Thymus (tissue), 11 donors: Measurements from ENCODE around the gene GNAL. TPM values are rescaled to one million over a fixed set of nuclear protein-coding genes. Genes with fewer than 3 reads are reported as not detected.
A peak's percentile ranks its signal among the peaks of the same experiment; 100 is the strongest.
"Not testable (repeated sequence)": the region's sequence is repeated elsewhere in the genome, so short reads cannot be mapped to it uniquely, and the experiment has no call there.

ENCODE experiments used
- DNase-seq, 9 donors: peaks; one replicate each; pipeline ENCODE4 v3.0.0-alpha.2; 2013; ENCODE audit warnings: low spot score in 9 of 9, low read depth in 6 of 9, missing footprints in 1 of 9
- H3K27ac ChIP-seq, 2 donors: one replicate each; pipeline ENCODE4 v1.5.1; 2013; ENCODE audit warnings: control low read depth in 1 of 2, low read depth in 1 of 2, low read length in 1 of 2, mild to moderate bottlenecking in 1 of 2, moderate library complexity in 1 of 2
- H3K27me3 ChIP-seq, 2 donors: one replicate each; pipeline ENCODE4 v1.5.1; 2013; ENCODE audit warnings: low read length in 1 of 2; ENCODE audit not compliant: control insufficient read depth in 2 of 2, insufficient read depth in 1 of 2
- H3K36me3 ChIP-seq, 2 donors: one replicate each; pipeline ENCODE4 v1.5.1; 2013; ENCODE audit warnings: low read length in 1 of 2, mild to moderate bottlenecking in 1 of 2, moderate library complexity in 1 of 2; ENCODE audit not compliant: control insufficient read depth in 2 of 2, insufficient read depth in 2 of 2
- H3K4me1 ChIP-seq, 2 donors: one replicate each; pipeline ENCODE4 v1.5.1; 2013; ENCODE audit warnings: low read length in 2 of 2; ENCODE audit not compliant: control insufficient read depth in 2 of 2, insufficient read depth in 2 of 2
- H3K4me3 ChIP-seq, 2 donors: one replicate each; pipeline ENCODE4 v1.5.1; 2013; ENCODE audit warnings: low read length in 2 of 2, control low read depth in 1 of 2, mild to moderate bottlenecking in 1 of 2
- H3K9me3 ChIP-seq, 2 donors: one replicate each; pipeline ENCODE4 v1.5.1; 2013; ENCODE audit warnings: low read length in 1 of 2, mild to moderate bottlenecking in 1 of 2; ENCODE audit not compliant: control insufficient read depth in 2 of 2, insufficient read depth in 1 of 2
- WGBS: extraction: QIAGEN DNeasy Blood & Tissue Kit; methylation state at CpG from one replicate; pipeline ENCODE4 v1.1.7; 2013; 5-methylcytosine and 5-hydroxymethylcytosine counted together
- polyA plus RNA-seq: library from polyadenylated mRNA; stranded (reverse); fragments of 200-250 nt; gene quantifications from one replicate; pipeline ENCODE4 v1.2.3, GENCODE V29; 2013
- total RNA-seq: library from RNA; stranded (reverse); fragments of 120-200 nt; gene quantifications from one replicate; pipeline ENCODE4 v1.2.4, GENCODE V29; 2013
- donor health status: healthy.

Gene GNAL
- total and polyA plus RNA-seq, 2 donors = 1.7 to 7.5 TPM

DNA sequence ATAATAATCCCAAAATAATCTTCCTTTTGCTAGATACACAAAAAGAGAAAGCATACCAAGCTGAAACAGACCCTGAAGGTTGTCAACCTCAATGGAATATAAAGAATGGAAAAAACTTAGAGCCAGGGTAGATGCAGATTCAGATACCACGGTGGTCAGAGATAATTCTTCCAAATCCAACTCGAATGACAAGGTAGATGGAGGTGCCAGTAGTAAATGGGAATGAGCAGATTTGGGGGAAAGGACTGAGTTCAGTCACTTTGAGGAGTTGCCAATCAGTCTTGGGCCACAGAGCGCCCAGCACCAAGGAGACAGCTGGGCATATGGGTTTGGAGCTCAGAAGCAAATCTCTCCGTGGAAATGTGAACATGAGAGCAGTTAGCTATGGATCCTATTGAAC, 158.7 kb downstream of the GNAL start:
- H3K27ac ChIP-seq = no peak overlapping the region
- H3K36me3 ChIP-seq = no peaks in the 10 kb centered on the region
- no peak overlapping the region for H3K4me3 ChIP-seq
- peaks cover 2 to 8% of the 10 kb centered on the region in 2 donors for H3K4me1 ChIP-seq
- 94% methylated on average over 4 of the region's 4 CpGs for WGBS
- no peak for DNase-seq
- no peaks in the 10 kb centered on the region for H3K27me3 ChIP-seq
- H3K9me3 ChIP-seq = no peaks in the 10 kb centered on the region

DNA sequence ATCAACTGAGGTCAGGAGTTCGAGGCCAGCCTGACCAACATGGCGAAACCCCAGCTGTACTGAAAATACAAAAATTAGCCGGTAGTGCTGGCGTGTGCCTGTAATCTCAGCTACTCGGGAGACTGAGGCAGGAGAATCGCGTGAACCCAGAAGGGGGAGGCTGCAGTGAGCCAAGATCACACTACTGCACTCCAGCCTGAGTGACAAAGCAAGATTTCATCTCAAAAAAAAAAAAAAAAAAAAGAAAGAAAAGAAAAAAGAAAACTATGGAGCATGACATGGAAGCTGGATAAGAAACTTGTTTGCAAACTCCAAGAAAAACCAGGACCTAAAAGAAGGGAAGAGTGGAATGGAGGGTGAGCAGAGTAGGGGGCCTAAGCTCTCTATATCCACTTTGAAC, 160.2 kb downstream of the GNAL start:
- peak overlapping the region in 1 of 2 donors; percentile 91 for H3K27ac ChIP-seq
- 96% methylated on average over 7 of the region's 7 CpGs for WGBS
- no peaks in the 10 kb centered on the region for H3K27me3 ChIP-seq
- H3K4me3 ChIP-seq = no peak overlapping the region
- no peaks in the 10 kb centered on the region for H3K36me3 ChIP-seq
- no peak for DNase-seq
- no peaks in the 10 kb centered on the region for H3K9me3 ChIP-seq
- peaks cover 11 to 12% of the 10 kb centered on the region in 2 donors for H3K4me1 ChIP-seq

DNA sequence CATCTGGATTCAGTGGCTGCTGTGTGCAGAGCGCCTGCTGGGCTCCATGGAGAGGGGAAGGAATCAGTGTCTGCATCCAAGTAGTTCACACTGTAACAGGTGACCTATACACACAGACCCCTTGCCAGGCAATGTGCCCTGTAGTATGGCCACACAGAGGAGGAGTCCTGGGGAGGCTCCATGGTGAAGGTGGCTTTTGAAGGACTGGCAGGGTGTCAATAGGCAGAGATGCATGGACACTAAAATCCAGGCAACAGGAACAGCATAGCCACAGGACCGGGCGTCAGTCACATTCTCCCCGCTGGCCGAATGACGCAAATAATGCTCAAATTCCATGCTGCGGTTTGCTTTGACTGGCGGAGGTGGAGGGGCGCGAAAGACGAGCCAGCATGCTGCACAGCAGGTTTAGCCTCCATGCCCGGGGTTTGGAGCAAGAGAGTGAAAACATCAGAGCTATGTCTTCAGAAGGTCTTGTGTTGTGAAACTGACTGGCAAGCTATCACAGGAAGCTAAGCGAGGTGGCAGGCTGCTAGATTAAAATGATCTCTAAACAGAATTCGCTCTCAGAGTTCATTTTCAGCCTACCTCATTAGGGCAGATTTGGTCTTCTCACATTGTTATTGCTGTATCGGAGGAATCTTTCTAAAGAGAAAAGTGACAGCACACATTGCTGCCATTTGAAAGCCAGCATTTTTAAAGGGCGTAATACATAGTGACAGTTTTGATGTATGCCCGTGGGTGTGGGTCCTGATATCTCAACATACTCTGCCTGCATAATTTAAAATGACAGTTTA, 161.0 kb downstream of the GNAL start:
- peak overlapping the region; percentile 79 to 91 for H3K27ac ChIP-seq
- peak; percentile 29 to 76 (median 48) for DNase-seq
- no peaks in the 10 kb centered on the region for H3K27me3 ChIP-seq
- peaks cover 4 to 5% of the 10 kb centered on the region in 2 donors for H3K36me3 ChIP-seq
- H3K4me3 ChIP-seq = peak overlapping the region; percentile 97 to 99
- no peaks in the 10 kb centered on the region for H3K9me3 ChIP-seq
- WGBS = 24% methylated on average over 17 of the region's 17 CpGs
- peaks cover 11 to 12% of the 10 kb centered on the region in 2 donors for H3K4me1 ChIP-seq

DNA sequence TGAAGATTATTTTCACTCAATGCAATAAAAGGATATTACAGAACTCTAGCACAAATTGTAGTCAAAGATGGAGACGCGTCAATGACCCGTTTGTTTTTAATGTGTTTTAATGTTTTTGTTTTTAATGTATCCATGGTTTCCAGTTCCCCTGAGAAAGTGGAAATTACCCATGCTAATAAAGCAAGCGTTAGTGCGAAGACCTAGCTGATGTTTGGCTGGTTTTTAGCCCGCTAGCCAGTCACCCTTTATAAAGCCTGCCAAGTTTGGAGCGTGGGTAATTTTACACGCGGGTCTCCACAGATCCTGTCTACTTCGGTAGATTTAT, 161.7 kb downstream of the GNAL start:
- under 1% methylated on average over 10 of the region's 10 CpGs for WGBS
- peaks cover 4 to 5% of the 10 kb centered on the region in 2 donors for H3K36me3 ChIP-seq
- H3K27ac ChIP-seq = peak overlapping the region; percentile 91 to 95
- H3K9me3 ChIP-seq = no peaks in the 10 kb centered on the region
- peak in 1 of 9 donors; percentile 1 for DNase-seq
- peaks cover 11 to 12% of the 10 kb centered on the region in 2 donors for H3K4me1 ChIP-seq
- no peaks in the 10 kb centered on the region for H3K27me3 ChIP-seq
- H3K4me3 ChIP-seq = peak overlapping the region; percentile 97 to 99

DNA sequence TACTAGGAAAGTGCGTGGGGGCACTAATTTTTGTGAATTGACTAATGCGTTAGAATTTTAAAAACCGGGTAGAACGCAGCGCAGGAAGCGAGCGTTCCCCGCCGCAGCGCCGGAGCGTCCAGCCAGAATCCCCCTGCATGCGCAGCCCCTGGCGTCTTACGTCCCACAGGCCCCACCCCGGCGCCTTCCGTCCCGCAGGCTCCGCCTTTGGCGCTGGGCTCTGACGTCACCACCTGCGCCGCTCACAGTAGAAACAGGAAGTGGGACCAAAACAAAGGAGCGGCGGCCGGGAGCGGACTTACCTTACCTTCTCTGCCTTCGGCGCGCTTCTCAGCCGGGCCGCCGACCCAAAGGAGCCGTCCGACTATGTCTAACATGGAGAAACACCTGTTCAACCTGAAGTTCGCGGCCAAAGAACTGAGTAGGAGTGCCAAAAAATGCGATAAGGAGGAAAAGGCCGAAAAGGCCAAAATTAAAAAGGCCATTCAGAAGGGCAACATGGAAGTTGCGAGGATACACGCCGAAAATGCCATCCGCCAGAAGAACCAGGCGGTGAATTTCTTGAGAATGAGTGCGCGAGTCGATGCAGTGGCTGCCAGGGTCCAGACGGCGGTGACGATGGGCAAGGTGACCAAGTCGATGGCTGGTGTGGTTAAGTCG, 162.2 kb downstream of the GNAL start, which contains the start of gene CHMP1B:
TSS of gene CHMP1B (plus strand) at position 268 of the 660 bp plus-strand sequence. CDS start at position 367, 99 bp downstream.
- DNase-seq = peak; percentile 88 to 98 (median 96)
- under 1% methylated on average over 53 of the region's 53 CpGs for WGBS
- H3K27ac ChIP-seq = peak within 1 kb of the TSS; percentile 91 to 95
- H3K4me1 ChIP-seq = peaks cover 11 to 12% of the 10 kb centered on the region in 2 donors
- peaks cover 4 to 5% of the 10 kb centered on the region in 2 donors for H3K36me3 ChIP-seq
- H3K4me3 ChIP-seq = peak within 1 kb of the TSS; percentile 97 to 99
- H3K9me3 ChIP-seq = no peaks in the 10 kb centered on the region
- no peaks in the 10 kb centered on the region for H3K27me3 ChIP-seq

DNA sequence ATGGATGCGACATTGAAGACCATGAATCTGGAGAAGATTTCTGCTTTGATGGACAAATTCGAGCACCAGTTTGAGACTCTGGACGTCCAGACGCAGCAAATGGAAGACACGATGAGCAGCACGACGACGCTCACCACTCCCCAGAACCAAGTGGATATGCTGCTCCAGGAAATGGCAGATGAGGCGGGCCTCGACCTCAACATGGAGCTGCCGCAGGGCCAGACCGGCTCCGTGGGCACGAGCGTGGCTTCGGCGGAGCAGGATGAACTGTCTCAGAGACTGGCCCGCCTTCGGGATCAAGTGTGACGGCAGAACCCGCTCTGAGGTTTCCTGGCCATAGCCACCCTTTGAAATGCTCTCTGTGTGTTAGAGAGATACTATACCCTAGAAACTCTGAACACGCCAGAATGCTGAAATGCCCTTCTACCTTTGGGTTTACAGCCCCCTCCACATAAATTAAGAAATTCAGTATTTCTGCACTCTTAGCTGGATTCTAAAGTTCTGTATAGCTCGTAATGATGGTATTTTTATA, 162.8 kb downstream of the GNAL start:
- DNase-seq = peak; percentile 19 to 75 (median 45)
- Histone ChIP-seq H3K4me3 (peak overlapping the region; percentile 97 to 99), H3K4me1 (peaks cover 11 to 12% of the 10 kb centered on the region in 2 donors), H3K36me3 (peaks cover 4 to 5% of the 10 kb centered on the region in 2 donors), H3K27ac (peak overlapping the region; percentile 91 to 95), H3K9me3 (no peaks in the 10 kb centered on the region), H3K27me3 (no peaks in the 10 kb centered on the region)
- under 1% methylated on average over 23 of the region's 23 CpGs for WGBS

DNA sequence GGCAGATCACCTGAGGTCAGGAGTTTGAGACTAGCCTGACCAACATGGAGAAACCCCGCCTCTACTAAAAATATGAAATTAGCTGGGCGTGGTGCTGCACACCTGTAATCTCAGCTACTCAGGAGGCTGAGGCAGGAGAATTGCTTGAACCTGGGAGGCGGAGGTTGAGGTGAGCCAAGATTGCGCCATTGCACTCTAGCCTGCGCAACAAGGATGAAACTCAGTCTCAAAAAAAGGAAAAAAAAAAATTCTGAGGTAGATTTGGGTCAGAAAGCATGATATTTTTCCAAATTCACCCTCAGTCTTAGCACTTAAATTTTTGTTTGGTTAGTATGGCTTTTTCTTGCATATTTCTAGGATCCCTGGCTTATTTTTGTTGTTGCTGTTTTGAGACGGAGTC, 165.5 kb downstream of the GNAL start:
- not testable (repeated sequence) for H3K4me3 ChIP-seq, DNase-seq, H3K27me3 ChIP-seq, H3K27ac ChIP-seq, H3K9me3 ChIP-seq, H3K36me3 ChIP-seq
- WGBS = 98% methylated on average over 6 of the region's 6 CpGs
- peaks cover 11 to 12% of the 10 kb centered on the region in 2 donors for H3K4me1 ChIP-seq

DNA sequence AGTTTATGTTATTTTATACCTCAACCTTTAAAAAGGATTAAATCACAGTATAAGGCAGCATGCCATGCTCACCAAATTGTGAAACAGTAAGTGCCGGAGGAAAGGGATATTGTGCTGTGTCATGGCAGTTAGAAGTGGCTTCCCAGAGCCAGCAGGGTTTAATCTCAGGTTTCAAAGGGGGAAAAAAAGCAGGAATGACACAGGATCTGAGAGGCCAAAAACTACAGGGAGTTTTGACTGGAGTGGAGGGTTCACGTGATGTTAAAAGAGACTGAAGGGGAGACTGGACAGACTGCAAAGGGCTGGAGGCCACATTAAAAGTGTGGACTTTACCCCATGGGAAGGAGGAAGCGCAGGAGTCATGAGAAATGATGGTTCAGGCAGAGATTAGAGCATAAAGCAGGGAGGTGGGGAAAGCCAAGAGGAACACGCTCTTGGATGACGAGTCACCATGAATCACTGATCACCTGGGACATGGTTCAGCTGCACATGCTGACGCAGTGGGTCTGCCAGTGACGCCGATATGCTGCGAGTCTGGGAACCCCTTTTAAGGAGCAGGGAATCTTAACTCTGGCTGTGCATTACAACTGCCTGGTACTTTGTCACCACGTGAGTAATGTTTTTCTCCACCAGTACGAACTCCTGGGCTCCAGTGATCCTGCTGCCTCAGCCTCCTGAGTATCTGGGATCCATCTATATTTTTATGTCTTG, 168.3 kb downstream of the GNAL start:
- H3K4me1 ChIP-seq = peaks cover 3 to 9% of the 10 kb centered on the region in 2 donors
- H3K9me3 ChIP-seq = no peaks in the 10 kb centered on the region
- H3K4me3 ChIP-seq = no peak overlapping the region
- 88% methylated on average over 11 of the region's 11 CpGs for WGBS
- H3K27me3 ChIP-seq = no peaks in the 10 kb centered on the region
- H3K27ac ChIP-seq = peak overlapping the region in 1 of 2 donors; percentile 25
- peak in 1 of 9 donors; percentile 21 for DNase-seq
- peaks cover 4 to 5% of the 10 kb centered on the region in 2 donors for H3K36me3 ChIP-seq
